ENCODE results near the gene YWHAG.

GRCh38 chr7:76358011-76358480 lies 745 bp downstream of the YWHAG start:
- TF ChIP-seq BACH2 (CRISPR knock-in tag; IDR thresholded peaks at IDR 0.05; ENCODE audit: borderline replicate concordance) (no peak), ZFP30 (CRISPR knock-in tag; IDR thresholded peaks at IDR 0.05) (no peak), POU6F1 (CRISPR knock-in tag; IDR thresholded peaks at IDR 0.05; ENCODE audit: borderline replicate concordance, low read depth) (no peak), PATZ1 (CRISPR knock-in tag; IDR thresholded peaks at IDR 0.05; ENCODE audit: borderline replicate concordance) (no peak), TSHZ2 (CRISPR knock-in tag; IDR thresholded peaks at IDR 0.05) (no peak)

Measured in SK-N-SH treated with all-trans-retinoic acid at 6 μM for 48 hours (cell line).